HG02763 (cell line): ENCODE results near the gene FAM193B.
"Not testable (repeated sequence)": the region's sequence is repeated elsewhere in the genome, so short reads cannot be mapped to it uniquely, and the experiment has no call there.

ENCODE experiments used
- ATAC-seq: cut with Tn5 transposase; IDR thresholded peaks from one replicate; pipeline ENCODE4 v1.9.1; 2021; ENCODE audit warnings: mild to moderate bottlenecking, moderate library complexity; ENCODE audit not compliant: unreplicated experiment

The FAM193B gene

DNA sequence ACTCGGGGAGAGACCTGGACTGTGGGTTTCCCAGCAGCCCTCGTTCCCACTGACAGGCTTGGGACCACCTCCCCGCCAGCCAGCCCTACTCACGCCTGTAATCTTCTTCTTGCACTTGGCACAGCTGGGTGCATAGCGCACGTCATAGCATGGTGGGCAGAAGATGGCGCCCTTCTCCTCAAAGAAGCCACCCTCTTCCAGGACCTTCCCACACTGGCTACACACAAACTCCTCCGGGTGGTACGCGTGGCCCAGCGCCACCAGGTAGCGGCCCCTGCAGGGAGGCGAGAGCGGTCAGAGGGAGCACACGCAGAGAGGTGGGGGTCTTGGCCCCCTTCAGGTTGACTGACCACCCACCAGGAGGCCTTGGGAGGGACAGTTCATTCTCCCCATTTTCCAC lies 66.4 kb downstream of the FAM193B start:
- ATAC-seq: no peak

DNA sequence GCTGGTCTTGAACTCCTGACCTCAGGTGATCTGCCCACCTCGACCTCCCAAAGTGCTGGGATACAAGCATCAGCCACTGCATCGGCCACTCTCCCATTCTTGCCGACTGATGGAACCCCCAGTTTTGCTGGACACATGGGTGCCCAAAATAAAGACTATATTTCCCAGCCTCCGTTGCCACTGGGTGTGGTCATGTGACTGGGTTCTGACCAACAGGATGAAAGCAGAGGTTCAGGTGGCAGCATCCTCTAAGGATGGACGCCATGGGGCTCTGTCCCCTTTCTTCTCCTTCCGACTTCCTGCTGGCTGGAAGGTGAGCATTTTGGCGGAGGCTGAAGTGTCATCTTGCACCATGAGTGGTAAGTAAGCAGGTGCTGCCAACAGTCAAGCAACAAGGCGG lies 67.2 kb downstream of the FAM193B start:
- ATAC-seq: no peak

DNA sequence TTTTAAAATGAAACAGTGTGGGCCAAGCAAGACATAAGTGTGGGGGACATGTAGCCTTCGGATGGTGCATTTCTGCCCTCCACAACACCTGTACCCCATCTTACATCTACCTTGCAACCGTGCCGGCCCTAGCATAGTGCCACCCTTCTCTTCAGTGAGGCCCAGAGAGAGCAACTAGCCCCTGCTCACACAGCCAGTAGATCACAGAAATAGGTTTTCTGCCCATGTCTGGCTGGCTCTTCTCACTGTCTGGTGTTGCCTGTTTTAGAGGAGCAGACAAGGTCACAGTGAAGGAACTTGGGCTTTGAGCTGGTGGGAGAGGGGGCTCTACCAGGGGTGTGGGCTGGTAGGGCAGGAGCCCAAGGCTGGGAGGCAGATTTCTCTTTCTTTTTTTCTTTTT lies 68.1 kb downstream of the FAM193B start:
- ATAC-seq: no peak

DNA sequence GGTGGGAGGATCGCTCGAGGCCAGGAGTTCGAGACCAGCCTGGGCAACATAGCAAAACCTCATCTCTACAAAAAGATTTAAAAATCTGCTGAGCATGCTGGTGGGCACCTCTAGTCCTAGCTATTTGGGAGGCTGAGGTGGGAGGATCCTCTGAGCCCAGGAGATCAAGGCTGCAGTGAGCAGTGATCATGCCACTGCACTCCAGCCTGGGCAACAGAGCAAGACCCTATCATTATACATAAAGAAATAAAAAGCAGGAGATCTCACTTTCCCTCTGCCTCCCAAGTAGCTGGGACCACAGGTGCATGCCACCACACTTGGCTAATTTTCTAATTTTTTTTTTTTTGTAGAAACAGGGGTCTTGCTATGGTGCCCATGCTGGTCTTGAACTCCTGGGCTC lies 68.6 kb downstream of the FAM193B start:
- not testable (repeated sequence) for ATAC-seq

DNA sequence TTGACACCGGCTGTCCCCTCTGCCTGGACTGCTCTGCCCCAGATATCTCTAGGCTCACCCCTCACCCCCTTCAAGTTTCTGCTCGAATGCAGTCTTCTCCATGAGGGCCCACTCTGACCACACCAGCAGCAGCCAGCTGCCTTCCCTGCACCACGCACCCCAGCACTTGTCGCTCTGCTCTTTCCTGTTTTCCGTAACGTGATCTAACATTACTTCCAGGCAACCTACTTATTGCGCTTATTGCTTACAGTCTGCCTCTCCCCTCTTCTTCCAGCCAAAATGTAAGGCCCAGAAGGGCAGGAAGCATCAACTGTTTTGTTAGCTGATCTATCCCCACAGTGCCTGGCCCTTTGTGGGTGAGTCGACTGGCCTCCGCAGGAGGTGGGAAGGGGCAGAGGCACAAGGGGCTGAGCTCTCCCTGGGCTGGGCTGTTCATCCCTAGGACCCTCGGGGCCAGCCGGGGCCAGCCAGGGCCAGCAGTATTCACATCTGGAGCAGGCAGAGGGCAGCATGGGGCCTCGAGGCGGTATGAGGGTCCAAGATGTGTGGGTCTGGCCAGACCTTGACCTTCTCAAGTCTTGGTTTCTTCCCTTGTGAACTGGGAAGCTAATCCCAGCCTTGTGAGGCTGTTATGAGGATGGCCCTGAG lies 69.3 kb downstream of the FAM193B start:
- ATAC-seq: no peak

DNA sequence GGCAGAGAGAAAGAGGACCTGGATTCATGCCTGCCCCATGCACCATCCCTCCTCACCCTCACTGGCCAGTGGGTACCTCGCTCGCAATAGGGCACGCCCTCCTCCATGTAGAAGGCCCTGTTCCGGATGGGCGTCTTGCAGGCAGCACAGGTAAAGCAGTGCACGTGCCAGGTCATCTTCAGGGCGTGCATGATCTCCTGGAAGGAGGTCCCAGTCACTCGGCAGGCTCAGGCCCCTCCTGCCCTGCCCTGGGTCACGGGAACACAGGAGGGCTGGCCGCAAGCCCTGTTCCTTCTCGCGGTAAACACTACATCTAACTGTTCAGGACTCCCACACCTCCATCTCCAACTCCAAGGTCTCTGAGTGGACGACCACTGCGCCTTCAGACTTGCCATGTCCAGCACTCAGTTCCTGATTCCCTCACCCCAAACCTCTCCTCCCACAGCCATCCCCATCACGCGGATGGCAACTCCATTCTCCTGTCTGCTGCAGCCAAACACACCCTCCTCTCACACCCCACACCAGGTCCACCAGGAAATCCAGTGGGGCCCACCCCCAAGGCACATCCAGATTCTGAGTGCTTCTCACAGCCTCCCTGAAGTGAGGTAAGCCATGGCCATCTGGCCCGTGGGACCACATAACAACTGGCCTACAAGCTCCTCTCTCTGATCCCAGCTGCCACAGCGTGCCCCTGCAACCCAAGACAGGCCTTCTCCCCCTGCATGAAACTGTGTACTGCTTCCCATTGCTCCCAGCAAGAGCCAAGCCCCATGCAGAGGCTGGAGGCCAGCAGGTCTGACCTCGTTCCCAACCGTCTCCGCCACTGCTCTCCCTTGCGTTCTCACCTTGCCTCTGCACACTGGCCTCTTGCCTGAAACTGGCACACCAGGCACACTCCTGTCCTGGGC lies 70.1 kb downstream of the FAM193B start:
- ATAC-seq: no peak

DNA sequence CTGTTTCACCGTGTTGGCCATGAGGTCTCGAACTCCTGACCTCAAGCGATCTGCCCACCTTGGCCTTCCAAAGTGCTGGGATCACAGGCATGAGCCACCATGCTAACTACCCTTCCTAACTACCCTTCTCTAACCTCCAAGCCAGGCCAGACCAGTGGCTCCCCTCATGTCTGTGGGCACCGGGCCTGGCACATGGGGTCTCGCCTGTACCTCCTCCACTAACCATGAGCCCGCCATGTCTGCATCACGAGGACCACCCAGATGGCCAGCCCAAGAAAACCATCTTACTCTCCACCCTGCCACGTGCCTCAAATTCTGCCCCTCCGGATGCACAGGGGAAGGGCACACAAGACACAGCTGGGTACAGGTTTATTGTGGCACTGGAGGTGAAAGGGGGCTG lies 71.3 kb downstream of the FAM193B start:
- ATAC-seq: no peak

DNA sequence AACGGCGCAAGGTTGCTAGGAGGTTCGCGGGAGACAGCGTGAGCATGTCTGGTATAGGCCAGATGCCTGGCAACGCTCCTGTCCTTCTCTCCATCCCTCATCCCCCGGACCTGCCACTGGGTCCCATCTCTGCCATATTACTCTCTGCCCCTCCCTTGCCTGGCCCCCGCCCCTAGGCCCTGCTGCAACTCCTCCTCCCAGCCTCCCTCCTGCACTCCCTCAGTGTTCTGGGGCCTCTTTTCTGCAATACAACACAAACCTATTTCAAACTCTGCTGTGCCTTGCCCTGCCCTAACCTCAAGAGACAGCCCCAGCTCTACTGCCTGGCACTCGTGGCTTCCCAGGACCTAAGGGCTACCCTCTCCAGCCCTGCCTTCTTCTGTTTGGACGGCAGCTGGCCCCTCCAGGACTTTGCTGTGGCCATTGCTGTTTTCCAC lies 72.0 kb downstream of the FAM193B start:
- ATAC-seq: no peak

DNA sequence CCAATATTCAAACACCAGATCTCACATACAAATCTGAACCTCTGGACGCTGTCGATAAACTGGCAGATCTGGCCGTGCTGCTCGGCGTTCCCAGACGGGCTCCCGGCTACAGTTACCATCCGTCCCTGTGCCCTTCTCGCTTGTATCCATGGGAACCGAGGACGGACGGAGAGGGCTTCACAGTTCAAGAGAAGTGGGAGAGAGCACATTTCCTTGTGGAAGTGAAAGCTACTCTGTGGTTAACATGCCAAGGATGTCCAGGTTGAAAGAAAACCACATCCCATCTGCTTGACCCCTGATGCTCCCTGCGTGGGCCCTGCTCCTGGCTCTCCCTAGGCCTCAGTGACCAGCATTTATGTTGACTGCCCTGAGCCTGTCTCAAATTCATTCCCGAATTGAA lies 74.6 kb downstream of the FAM193B start:
- no peak for ATAC-seq

DNA sequence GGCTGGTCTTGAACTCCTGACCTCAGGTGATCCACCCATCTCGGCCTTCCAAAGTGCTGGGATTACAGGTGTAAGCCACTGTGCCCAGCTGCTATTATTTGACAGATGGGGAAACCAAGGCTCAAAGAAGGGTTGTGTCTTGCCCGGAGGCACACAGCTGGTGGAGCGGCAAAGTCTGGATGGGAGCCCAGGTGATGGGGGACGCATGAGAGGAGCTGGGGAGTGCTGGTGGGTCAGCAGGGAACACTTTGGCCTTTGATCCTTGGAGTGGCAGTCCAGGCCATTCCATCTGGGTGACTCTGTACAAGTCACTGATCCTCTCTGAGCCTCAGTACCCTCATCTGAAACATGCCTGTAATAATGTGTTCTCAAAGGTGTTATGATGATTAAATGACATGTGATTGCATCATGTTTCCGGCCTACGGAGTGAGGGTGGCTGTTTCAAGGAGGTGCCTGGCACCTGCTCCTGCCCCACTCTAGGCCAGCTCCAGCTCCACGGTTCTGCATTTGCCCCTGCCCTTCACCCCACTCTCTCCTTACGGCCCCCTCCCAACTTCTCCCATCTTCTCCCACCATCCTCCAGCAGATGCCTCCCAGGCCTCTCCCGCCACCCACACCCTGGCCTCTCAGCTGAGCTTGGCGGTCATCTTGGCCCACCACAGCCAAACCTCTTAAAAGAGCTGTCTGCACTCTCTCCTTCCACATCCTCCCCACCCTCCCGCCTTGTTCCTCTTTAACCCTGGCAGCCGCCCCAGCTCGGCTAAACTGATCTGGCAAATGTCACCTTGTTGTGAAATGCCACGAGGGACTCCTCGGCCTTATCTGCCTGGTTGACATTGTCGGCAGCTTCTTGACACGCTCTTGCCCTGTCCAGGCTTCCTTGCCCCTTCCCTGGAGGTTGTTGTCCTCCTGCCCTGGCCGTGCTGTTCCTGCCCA lies 75.4 kb downstream of the FAM193B start:
- no peak for ATAC-seq

DNA sequence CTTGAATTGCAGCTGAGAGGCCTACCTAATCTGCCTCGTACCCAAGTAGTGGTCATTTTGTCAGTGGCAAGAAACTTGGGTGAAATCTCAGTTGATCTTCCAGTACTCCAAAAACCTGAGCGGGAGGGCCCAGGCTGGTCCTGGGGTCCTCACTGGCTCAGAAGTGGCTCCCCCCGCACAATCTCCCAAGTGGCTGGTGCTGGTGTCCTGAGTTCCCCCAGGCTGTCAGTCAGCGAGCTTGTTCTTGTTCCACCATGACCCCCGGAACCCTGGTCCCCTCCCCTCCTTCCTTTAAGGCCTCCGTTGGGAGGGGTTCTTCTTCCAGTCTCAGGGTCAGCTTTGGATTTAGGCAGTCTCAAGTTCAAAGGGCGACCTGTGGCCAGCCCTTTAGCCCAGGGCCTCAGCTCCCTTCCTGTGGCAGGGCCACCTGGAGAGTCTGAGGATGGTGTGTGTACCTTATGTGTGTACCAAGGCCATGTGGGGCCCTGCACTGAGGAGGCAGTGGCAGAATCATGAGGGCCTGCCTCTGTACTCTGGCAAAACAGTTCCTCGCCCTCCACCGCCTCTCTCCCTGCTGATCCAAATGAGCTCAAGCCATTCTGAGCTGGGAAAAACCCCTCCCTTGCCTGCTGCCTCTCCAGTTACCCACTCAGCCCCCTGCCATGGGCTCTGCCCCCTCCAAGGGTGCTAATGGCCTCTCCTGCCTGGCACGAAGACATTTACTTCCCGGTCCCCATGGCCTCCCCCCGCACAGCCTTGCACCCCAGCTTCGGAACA lies 76.5 kb downstream of the FAM193B start:
- no peak for ATAC-seq

DNA sequence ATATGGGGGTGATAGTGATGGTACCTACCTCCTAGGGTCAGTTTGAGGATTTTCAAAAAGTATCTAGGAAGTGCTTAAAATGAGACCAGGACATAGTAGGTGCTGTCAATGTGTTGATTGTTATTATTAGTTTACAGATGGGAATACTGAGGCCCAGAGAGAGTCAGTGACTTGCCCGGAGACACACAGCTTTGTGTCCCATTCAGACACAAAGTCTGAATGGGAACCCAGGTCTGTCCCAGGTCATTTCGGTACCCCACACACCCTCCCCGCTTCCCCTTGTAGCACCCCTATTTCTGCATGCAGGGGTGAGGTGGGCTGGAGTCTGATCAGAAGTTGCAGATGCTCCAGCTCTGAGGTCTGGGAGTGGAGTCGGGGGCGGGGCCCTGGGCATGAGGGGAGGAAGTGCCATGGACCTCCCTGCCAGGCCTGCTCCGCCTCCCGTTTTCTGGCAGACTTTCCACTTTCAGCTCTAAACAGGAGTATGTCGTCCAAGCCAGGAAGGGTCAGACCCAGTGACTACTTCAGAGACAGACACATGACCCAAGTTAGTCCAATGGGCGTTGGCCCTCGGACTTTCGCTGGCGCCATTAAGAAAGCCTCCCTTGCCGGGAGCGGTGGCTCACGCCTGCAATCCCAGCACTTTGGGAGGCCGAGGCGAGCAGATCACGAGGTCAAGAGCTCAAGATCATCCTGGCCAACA lies 77.7 kb downstream of the FAM193B start:
- ATAC-seq: no peak

DNA sequence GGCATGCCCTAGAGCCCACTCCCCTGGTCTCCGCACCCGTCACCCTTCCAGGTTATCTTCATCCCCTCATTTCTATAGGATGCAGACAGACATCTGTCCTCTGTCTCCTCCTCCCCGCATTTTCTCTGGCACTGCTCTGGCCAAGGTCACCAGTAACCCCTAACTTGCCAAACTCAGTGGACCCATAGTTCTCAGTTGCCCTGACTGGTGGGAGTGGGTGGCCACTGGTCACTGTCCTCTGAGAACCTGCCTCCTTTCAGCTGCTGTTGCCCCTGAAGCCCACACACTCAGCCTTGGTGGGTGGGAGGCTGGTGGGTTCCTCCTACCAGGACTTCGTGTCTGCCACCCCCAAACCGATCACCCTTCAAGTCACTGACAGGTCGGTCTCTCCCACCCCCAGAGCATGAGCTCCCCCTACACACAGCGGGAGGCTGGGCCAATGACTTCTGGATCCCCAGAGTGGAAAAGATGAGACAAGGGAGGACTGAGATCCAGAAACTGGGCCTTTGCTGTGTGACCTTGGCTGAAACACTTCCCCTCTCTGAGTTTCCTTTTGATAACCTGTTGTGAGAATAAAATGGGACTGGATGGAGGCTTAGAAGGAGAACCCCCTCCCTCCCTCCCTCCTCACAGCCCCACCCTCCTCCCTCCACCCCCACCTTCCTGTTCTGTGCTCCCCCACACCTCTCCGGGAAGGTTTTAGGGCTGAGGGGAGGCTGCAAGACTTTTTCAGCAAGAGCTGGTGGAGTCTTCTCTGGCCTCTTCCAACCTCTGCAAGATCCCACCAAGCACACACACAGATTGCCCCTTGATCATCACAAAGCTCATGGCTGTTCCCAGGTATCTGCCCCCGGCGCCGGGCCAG lies 78.6 kb downstream of the FAM193B start:
- ATAC-seq: no peak

DNA sequence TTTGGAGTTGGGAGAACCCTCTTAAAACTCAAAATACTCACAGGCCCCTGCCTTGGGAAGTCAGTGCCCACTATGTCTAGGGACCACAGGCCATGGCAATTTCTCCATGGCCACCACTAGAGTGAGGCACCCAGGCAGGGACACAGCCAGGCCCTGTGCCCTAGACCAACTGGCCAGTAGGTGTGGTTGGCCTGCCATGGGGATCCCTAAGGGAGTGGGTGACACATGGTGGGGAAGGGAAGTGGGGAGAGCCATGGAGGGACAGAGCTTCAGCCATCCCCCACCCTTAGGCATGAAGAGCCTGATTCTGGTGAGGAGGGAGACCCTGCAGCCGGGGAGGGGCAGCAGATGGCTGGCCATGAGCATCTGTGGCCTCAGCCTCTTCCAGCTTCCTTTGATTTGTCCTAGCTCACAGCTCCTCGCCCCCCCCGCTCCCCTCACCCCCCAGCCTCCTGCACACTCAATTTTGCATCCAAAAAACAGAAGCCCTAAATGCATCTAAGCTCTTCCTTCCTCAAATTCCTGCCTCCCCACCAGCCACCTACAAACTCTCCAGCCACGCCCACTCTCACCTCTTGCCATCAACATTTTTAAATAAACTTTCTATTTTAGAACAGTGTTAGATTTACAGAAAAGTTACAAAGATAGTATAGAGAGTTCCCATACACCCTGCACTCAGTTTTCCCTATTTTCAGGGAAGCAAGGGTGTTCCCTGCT lies 79.4 kb downstream of the FAM193B start:
- no peak for ATAC-seq

DNA sequence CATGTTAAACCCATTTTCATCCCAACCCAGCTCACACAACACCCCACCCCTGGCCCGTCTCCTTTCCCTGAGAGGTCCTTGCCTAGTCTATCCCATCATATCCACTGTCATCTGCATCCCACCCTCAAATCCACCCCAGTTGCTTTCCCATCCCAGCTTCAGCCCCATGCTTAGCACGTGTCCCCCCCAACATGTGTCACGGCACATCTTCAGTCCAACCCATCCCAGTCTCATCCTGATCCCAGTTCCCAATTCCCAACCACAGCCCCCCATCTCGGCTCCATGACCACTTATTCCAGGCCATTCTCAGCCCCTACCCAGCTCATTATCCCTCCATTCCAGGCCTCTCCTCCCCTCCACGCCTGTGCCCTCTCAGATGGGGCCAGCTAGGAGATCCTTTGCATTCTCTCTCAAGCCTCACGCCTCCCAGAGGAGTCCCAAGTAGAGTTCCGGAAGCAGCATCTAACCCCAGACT lies 80.3 kb downstream of the FAM193B start:
- no peak for ATAC-seq

DNA sequence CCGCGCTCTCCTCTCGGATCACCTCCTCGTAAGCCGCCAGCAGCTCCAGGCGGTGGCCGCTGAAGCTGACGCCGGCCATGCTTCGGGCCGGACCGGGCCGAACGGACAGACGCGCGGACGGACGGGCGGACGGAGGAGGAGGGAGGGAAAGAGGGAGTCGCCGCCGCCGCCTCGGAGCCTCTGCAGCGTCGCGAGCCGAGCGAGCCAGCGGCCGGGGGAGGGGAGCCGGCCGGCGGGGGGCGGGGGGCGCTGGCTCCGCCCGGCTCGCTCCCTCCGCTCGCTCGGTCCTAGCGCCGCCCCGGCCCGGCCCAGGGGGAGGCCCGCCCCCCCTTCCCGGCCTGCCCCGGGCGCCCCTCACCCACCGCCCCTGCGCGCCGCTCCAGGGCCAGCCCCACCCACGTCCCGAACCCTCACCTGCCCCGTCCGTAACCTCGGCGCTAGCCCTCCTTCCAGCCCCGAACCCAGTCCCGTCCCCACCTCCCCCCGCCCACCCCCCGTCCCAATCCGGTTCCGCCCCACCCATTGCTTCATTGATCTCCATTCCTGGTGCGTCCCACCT lies 80.8 kb downstream of the FAM193B start, which contains the start of gene DBN1:
Gene DBN1 (minus strand): TSS at position 192 of the 559 bp plus-strand sequence. CDS start 113 bp downstream, at position 79.
- no peak for ATAC-seq
